Measurements from ENCODE around the gene LETMD1. TPM values are rescaled to one million over a fixed set of nuclear protein-coding genes. Genes with fewer than 3 reads are reported as not detected.

The LETMD1 gene
- total and polyA plus RNA-seq, 2 of the 8 experiments (the other 6 are each of a cell fraction or from before 2014, with no cell fraction given): 39.4 to 65.3 TPM

- no peak for TF ChIP-seq SP2 (IDR thresholded peaks at IDR 0.05; ENCODE audit: low read length)
- no peak for TF ChIP-seq NRF1 (IDR thresholded peaks at IDR 0.05; ENCODE audit: low read depth, low read length)
- TF ChIP-seq SIRT6 (IDR thresholded peaks at IDR 0.05; ENCODE audit: low read length): no peak
- TF ChIP-seq CTCF (IDR thresholded peaks at IDR 0.05; ENCODE audit: control extremely low read depth in 1 of 3, insufficient read depth in 1 of 3, low read depth in 1 of 3, low read length in 3 of 3): peak; percentile 88 to 93 (median 92)
- peak; percentile 91 for TF ChIP-seq ASH2L (IDR thresholded peaks at IDR 0.05; ENCODE audit: low read length)
- TF ChIP-seq RXRA (IDR thresholded peaks at IDR 0.05; ENCODE audit: insufficient read depth, low read depth, low read length): no peak
- TF ChIP-seq YY1 (IDR thresholded peaks at IDR 0.05; ENCODE audit: low read depth, low read length): peak; percentile 82
- 0 out of 2 replicates have a peak, but pooled peaks have one; percentile 29 for TF ChIP-seq GTF2F1 (IDR thresholded peaks at IDR 0.05; ENCODE audit: borderline replicate concordance, low read depth, low read length)
- no peak for TF ChIP-seq HDAC6 (IDR thresholded peaks at IDR 0.05; ENCODE audit: low read depth, low read length)
- peak; percentile 48; the same call in 1 of the 2 replicates for TF ChIP-seq TBP (IDR thresholded peaks at IDR 0.05; ENCODE audit: low read depth, low read length)
- peak; percentile 76 for TF ChIP-seq TAF1 (IDR thresholded peaks at IDR 0.05; ENCODE audit: low read depth, low read length)
- TF ChIP-seq SAP30 (IDR thresholded peaks at IDR 0.05; ENCODE audit: insufficient read depth, insufficient replicate concordance, low read length): peak; percentile 59
- TF ChIP-seq BRCA1 (IDR thresholded peaks at IDR 0.05; ENCODE audit: low read depth, low read length): no peak
- peak; percentile 75 for TF ChIP-seq RBBP5 (IDR thresholded peaks at IDR 0.05; ENCODE audit: borderline replicate concordance, low read depth, low read length)
- no peak for TF ChIP-seq USF2 (IDR thresholded peaks at IDR 0.05; ENCODE audit: low read length)
- peak; percentile 35; the same call in 1 of the 2 replicates for TF ChIP-seq CREB1 (IDR thresholded peaks at IDR 0.05)
- TF ChIP-seq JUND (IDR thresholded peaks at IDR 0.05; ENCODE audit: low read length): no peak
- no peak for TF ChIP-seq CBX8 (IDR thresholded peaks at IDR 0.05; ENCODE audit: borderline replicate concordance, low read depth, low read length)
- peak; percentile 81 for TF ChIP-seq POLR2AphosphoS5 (IDR thresholded peaks at IDR 0.05; ENCODE audit: low read depth, low read length)
- no peak for TF ChIP-seq MAFK (IDR thresholded peaks at IDR 0.05; ENCODE audit: low read depth, low read length)
- TF ChIP-seq KDM5A (IDR thresholded peaks at IDR 0.05; ENCODE audit: low read length): no peak
Observed at GRCh38 chr12:51047655-51048540, at the start of gene LETMD1 (continued).
